Osteoblast (primary cell): ENCODE measurements around the gene GPX4. TPM values are rescaled to one million over a fixed set of nuclear protein-coding genes. Genes with fewer than 3 reads are reported as not detected.

Experiments used
- DNase-seq: peaks from one replicate; pipeline ENCODE4 v3.0.0; 2011; ENCODE audit warnings: low spot score, mixed read lengths; ENCODE audit not compliant: insufficient read length; ENCODE audit errors: missing footprints
- H2AFZ ChIP-seq: 2 replicates; pipeline ENCODE4 v1.6.0; 2011; ENCODE audit warnings: mild to moderate bottlenecking, low read length
- H3K27ac ChIP-seq: 2 replicates; pipeline ENCODE4 v1.5.1; 2011; ENCODE audit warnings: mild to moderate bottlenecking, low read depth, low read length, moderate library complexity
- H3K27me3 ChIP-seq: 2 replicates; pipeline ENCODE4 v1.6.0; 2012; ENCODE audit warnings: mild to moderate bottlenecking, control low read depth, inconsistent platforms, low read length, moderate library complexity; ENCODE audit not compliant: insufficient read depth
- H3K36me3 ChIP-seq: 2 replicates; pipeline ENCODE4 v1.5.1; 2011; ENCODE audit warnings: mild to moderate bottlenecking, low read length, control low read depth, moderate library complexity; ENCODE audit not compliant: insufficient read depth
- H3K4me1 ChIP-seq: 2 replicates; pipeline ENCODE4 v1.5.1; 2011; ENCODE audit warnings: mild to moderate bottlenecking, low read length, control low read depth, moderate library complexity; ENCODE audit not compliant: insufficient read depth
- H3K4me2 ChIP-seq: 2 replicates; pipeline ENCODE4 v1.6.0; 2011; ENCODE audit warnings: mild to moderate bottlenecking, low read length; ENCODE audit not compliant: insufficient read depth
- H3K4me3 ChIP-seq: fragments of 200-600 bp; sonication (generic); 3 replicates; pipeline ENCODE4 v1.5.1; 2012; ENCODE audit warnings: mild to moderate bottlenecking, low read length, inconsistent platforms; ENCODE audit not compliant: insufficient read depth
- H3K79me2 ChIP-seq: 2 replicates; pipeline ENCODE4 v1.6.0; 2012; ENCODE audit warnings: mild to moderate bottlenecking, low read length, control low read depth, inconsistent platforms; ENCODE audit not compliant: insufficient read depth
- H3K9me3 ChIP-seq: 2 replicates; pipeline ENCODE4 v1.5.1; 2011; ENCODE audit warnings: low read depth, low read length, control low read depth
- H4K20me1 ChIP-seq: 2 replicates; pipeline ENCODE4 v1.6.0; 2012; ENCODE audit warnings: mild to moderate bottlenecking, low read length, control low read depth; ENCODE audit not compliant: insufficient read depth
- total RNA-seq: library from RNA; depleted of rRNA; stranded (reverse); fragments of >200 nt; gene quantifications from 2 replicates; pipeline ENCODE4 v1.2.3, GENCODE V29; 2012
- TF ChIP-seq, protein P1 (sequence below): IDR thresholded peaks from 2 replicates; pipeline ENCODE4 v1.5.1; 2011; ENCODE audit warnings: mild to moderate bottlenecking, low read depth, low read length, moderate library complexity; ENCODE audit errors: extremely low read depth

GPX4 gene
- total RNA-seq, 1 donor: 515 TPM

DNA sequence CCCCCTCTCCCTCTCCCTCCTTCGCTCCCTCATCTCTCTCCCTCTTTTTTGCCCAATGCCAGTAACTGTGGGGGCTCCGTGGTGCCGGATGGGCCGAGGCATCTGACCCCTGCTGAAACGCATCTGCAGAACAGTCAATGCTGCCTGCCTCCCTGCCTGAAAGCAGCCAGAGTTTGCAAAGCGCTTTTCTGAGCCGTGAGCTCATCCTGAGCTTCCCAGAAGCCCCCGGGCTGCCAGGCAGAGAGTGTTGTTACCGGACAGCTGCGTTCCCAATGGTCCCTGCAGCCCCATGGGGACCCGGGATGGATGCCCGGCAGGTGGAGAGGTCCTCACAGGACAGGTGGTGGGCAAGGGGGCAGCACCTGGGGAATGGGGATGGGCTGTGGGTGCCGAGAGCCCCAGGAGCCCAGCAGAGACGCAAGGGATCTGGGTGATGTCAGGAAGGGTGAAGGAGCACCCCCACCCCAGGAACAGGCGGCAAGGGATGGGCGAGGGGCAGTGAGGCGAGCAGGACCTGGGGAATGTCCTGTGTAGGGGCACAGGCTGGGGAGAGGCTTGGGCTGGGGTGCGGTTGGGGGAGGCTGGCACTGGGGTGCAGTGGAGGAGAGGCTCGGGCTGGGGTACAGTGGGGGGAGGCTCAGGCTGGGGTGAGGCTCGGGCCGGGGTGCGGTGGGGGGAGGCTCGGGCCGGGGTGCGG is 33.0 kb downstream of the GPX4 start:
- no peak for DNase-seq
- H4K20me1 ChIP-seq: peaks cover 11% of the 10 kb centered on the region
- H3K27ac ChIP-seq: no peak overlapping the region
- no peak overlapping the region for H2AFZ ChIP-seq
- H3K36me3 ChIP-seq: peaks cover 8% of the 10 kb centered on the region
- H3K79me2 ChIP-seq: peaks cover 40% of the 10 kb centered on the region
- H3K4me2 ChIP-seq: no peak overlapping the region
- no peaks in the 10 kb centered on the region for H3K27me3 ChIP-seq
- no peaks in the 10 kb centered on the region for H3K9me3 ChIP-seq
- peaks cover 7% of the 10 kb centered on the region for H3K4me1 ChIP-seq
- TF ChIP-seq, protein P1, sequence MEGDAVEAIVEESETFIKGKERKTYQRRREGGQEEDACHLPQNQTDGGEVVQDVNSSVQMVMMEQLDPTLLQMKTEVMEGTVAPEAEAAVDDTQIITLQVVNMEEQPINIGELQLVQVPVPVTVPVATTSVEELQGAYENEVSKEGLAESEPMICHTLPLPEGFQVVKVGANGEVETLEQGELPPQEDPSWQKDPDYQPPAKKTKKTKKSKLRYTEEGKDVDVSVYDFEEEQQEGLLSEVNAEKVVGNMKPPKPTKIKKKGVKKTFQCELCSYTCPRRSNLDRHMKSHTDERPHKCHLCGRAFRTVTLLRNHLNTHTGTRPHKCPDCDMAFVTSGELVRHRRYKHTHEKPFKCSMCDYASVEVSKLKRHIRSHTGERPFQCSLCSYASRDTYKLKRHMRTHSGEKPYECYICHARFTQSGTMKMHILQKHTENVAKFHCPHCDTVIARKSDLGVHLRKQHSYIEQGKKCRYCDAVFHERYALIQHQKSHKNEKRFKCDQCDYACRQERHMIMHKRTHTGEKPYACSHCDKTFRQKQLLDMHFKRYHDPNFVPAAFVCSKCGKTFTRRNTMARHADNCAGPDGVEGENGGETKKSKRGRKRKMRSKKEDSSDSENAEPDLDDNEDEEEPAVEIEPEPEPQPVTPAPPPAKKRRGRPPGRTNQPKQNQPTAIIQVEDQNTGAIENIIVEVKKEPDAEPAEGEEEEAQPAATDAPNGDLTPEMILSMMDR: no peak
- H3K4me3 ChIP-seq: no peak overlapping the region

- TF ChIP-seq, protein P1: no peak
- DNase-seq: no peak
- H4K20me1 ChIP-seq: peaks cover 15% of the 10 kb centered on the region
- H3K27me3 ChIP-seq: no peaks in the 10 kb centered on the region
- H3K4me1 ChIP-seq: no peaks in the 10 kb centered on the region
- peaks cover 34% of the 10 kb centered on the region for H3K79me2 ChIP-seq
- no peak overlapping the region for H3K4me2 ChIP-seq
- no peak overlapping the region for H2AFZ ChIP-seq
- peaks cover 18% of the 10 kb centered on the region for H3K36me3 ChIP-seq
- H3K4me3 ChIP-seq: no peak overlapping the region
- no peaks in the 10 kb centered on the region for H3K9me3 ChIP-seq
- no peak overlapping the region for H3K27ac ChIP-seq
Observed at GRCh38 chr19:1138121-1138520, 34.3 kb downstream of the GPX4 start.

DNA sequence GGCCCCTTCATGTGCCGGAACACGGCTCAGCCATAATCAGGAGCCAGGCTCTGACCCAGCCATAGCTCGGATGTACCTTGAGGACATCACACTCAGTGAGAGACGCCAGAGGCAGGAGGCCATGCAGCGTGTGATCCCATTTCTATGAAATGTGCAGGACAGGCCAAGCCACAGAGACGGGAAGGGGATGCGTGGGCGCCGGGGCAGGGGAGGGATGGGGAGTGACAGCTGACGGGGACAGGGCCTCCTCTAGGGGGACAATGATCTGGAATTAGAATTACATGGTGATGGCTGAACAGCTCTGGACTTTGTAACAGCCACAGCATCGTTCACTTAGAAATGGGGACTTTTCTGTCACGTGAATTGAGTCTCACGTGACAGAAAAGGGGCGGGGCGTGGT is 35.3 kb downstream of the GPX4 start:
- TF ChIP-seq, protein P1: no peak
- no peak overlapping the region for H3K27ac ChIP-seq
- no peak overlapping the region for H2AFZ ChIP-seq
- DNase-seq: no peak
- H4K20me1 ChIP-seq: peaks cover 15% of the 10 kb centered on the region
- H3K36me3 ChIP-seq: peaks cover 22% of the 10 kb centered on the region
- peaks cover 24% of the 10 kb centered on the region for H3K79me2 ChIP-seq
- H3K4me2 ChIP-seq: no peak overlapping the region
- no peaks in the 10 kb centered on the region for H3K27me3 ChIP-seq
- H3K9me3 ChIP-seq: no peaks in the 10 kb centered on the region
- H3K4me1 ChIP-seq: no peaks in the 10 kb centered on the region
- H3K4me3 ChIP-seq: no peak overlapping the region

DNA sequence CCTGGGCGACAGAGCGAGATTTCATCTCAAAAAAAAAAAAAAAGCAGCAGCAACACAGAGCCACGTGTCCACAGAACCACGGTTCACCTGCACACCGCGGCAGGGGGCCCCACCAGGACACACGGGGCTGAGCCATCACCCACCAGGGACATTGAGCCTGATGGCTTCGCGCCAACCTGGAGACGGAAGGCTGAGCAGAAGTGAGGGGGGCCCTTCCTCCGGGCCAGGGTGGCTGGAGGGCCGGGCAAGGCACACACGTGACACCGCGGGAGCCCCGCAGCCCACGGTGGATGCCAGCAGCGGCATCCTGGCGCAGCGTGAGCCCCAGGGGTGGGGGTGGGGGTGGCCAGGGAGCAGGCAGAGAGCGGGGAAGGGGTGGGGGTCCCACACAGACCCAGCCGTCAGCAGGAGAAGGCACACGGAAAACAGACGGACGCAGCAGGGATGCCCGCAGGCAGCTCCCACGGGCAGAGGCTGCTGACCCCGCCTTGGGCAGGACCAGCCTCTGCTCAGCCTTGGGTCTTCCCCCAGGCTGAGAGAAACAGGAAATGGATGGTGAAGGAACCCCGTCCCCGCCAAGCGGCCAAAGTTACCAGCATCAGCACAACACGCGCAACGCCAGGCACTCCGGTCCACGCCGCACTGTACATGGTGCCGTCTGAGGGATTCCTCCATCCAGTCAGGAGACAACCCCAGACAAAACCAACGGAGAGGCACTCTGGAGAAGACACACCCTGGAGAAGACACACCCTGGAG is 36.7 kb downstream of the GPX4 start:
- Histone ChIP-seq H3K79me2 (peaks cover 19% of the 10 kb centered on the region), H3K4me1 (no peaks in the 10 kb centered on the region), H3K27ac (no peak overlapping the region), H3K4me3 (no peak overlapping the region), H3K4me2 (no peak overlapping the region), H4K20me1 (peaks cover 15% of the 10 kb centered on the region), H3K27me3 (no peaks in the 10 kb centered on the region), H3K9me3 (no peaks in the 10 kb centered on the region), H3K36me3 (peaks cover 28% of the 10 kb centered on the region), H2AFZ (no peak overlapping the region)
- no peak for DNase-seq
- TF ChIP-seq, protein P1: no peak
